Measurements from ENCODE around the gene GBX2.

DNA sequence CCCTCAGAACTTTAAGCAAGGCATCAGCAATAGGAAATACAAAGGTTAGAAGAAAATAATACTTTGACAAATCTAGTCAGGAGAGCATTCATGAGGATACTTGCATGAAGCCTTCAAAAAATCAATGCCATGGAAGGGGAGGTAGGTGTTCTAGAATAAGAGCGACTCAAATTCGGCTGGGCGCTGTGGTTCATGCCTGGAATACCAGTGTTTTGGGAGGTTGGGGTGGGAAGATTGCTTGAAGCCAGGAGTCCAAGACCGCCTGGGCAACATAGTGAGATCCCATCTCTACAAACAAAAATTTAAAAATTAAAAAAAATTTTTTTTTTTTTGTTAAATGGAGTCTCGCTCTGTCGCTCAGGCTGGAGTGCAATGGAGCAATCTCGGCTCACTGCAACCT lies 21.8 kb downstream of the GBX2 start:
- TF ChIP-seq FOXK2 (IDR thresholded peaks at IDR 0.05) (no peak), SUZ12 (IDR thresholded peaks at IDR 0.05) (no peak), TARDBP (IDR thresholded peaks at IDR 0.05) (no peak), BHLHE40 (IDR thresholded peaks at IDR 0.05; ENCODE audit: borderline replicate concordance) (no peak), FOXA1 (IDR thresholded peaks at IDR 0.05) (no peak), L3MBTL2 (conservative IDR thresholded peaks at IDR 0.05) (no peak), HDGF (IDR thresholded peaks at IDR 0.05; ENCODE audit: borderline replicate concordance) (no peak), FOXM1 (IDR thresholded peaks at IDR 0.05; ENCODE audit: borderline replicate concordance) (no peak), SP1 (IDR thresholded peaks at IDR 0.05) (no peak), ELF4 (IDR thresholded peaks at IDR 0.05) (no peak), LEF1 (IDR thresholded peaks at IDR 0.05; ENCODE audit: borderline replicate concordance) (no peak), ZNF384 (IDR thresholded peaks at IDR 0.05) (no peak)
- TF ChIP-seq, protein P1, sequence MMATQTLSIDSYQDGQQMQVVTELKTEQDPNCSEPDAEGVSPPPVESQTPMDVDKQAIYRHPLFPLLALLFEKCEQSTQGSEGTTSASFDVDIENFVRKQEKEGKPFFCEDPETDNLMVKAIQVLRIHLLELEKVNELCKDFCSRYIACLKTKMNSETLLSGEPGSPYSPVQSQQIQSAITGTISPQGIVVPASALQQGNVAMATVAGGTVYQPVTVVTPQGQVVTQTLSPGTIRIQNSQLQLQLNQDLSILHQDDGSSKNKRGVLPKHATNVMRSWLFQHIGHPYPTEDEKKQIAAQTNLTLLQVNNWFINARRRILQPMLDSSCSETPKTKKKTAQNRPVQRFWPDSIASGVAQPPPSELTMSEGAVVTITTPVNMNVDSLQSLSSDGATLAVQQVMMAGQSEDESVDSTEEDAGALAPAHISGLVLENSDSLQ (IDR thresholded peaks at IDR 0.05) = no peak

All from HEK293T (cell line).